ENCODE data around the gene TBRG1. TPM values are rescaled to one million over a fixed set of nuclear protein-coding genes. Genes with fewer than 3 reads are reported as not detected.

The TBRG1 gene
- total RNA-seq, 4 donors from 2014 or later: 20.8 to 42.3 (median 25.6) TPM

DNA sequence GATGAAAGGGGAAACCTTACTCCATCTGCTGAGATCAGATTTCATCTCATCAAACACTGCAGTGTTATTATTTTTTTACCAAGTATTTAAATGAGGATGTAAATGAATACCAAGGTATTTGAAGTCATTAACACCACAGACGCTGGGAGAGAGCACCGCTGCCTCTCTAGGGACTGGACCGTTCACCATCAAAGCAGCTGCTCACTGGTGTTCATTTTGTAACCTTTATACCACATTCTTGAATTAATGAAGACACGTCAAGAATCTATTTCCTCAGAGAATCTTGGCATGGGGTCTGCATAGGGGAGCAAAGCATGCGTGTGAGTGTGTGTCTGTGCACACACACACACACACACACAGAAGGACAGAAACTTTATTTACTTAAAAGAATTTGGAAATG is 35.2 kb downstream of the TBRG1 start:
- H3K4me3 ChIP-seq: no peak overlapping the region
- no peaks in the 10 kb centered on the region for H3K9me3 ChIP-seq
- DNase-seq: no peak
- TF ChIP-seq, protein P1, sequence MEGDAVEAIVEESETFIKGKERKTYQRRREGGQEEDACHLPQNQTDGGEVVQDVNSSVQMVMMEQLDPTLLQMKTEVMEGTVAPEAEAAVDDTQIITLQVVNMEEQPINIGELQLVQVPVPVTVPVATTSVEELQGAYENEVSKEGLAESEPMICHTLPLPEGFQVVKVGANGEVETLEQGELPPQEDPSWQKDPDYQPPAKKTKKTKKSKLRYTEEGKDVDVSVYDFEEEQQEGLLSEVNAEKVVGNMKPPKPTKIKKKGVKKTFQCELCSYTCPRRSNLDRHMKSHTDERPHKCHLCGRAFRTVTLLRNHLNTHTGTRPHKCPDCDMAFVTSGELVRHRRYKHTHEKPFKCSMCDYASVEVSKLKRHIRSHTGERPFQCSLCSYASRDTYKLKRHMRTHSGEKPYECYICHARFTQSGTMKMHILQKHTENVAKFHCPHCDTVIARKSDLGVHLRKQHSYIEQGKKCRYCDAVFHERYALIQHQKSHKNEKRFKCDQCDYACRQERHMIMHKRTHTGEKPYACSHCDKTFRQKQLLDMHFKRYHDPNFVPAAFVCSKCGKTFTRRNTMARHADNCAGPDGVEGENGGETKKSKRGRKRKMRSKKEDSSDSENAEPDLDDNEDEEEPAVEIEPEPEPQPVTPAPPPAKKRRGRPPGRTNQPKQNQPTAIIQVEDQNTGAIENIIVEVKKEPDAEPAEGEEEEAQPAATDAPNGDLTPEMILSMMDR (IDR thresholded peaks at IDR 0.05 in 4 of 5, conservative IDR thresholded peaks at IDR 0.05 in 1 of 5): no peak
- no peak for TF ChIP-seq POLR2A (IDR thresholded peaks at IDR 0.05)
- peaks cover 0 to 10% of the 10 kb centered on the region in 2 donors for H3K36me3 ChIP-seq
- no peak overlapping the region for H3K27ac ChIP-seq
- H3K27me3 ChIP-seq: no peaks in the 10 kb centered on the region
- in situ Hi-C loops (cut with MboI; ENCODE audit: low sequenced_read_pairs in 4 of 4): no loop called here
- ATAC-seq: no peak
- intact Hi-C loops (cut with DNase I; ENCODE audit: low total_unique reads): no loop called here
- no peaks in the 10 kb centered on the region for H3K4me1 ChIP-seq

DNA sequence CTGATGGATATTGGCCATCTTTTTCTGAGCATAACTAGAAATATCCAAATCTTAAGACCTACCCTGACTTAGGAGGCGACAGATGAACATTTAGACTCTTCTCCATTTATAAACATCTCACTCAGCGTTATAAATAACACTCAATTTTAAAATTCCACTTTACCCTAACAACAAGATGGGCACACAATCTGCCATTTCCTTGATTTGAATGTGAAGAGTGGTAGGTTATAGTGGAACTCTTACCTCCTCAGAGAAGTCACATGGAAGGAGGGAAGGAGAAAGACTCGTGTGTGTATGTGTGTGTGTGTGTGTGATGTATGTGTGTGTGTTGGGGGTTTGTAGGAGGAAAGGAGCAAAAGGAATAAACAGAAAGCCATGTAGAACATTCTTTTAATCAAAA is 35.8 kb downstream of the TBRG1 start:
- intact Hi-C loops (cut with DNase I; ENCODE audit: low total_unique reads) (no loop called here), in situ Hi-C loops (cut with MboI; ENCODE audit: low sequenced_read_pairs in 4 of 4) (no loop called here)

DNA sequence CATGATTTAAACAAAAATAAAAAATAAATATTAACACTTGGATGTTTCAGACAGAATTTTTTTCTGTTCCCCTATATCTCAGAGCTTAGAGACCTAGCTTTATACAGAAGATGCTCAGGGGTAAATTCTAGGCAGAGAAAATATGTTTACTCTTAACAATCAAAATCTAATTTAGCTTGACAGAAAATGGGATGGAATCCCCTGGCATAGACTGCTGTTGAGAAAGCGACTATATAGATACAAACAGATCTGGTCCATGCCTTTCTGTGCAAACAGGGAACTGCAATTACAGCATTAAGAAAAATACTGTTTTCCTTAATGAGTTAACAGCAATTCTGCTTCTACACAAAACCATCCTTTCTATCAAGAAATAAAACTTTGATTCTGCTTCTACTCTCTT is 36.3 kb downstream of the TBRG1 start:
- H3K27me3 ChIP-seq: no peaks in the 10 kb centered on the region
- TF ChIP-seq POLR2A (IDR thresholded peaks at IDR 0.05): no peak
- TF ChIP-seq, protein P1 (IDR thresholded peaks at IDR 0.05 in 4 of 5, conservative IDR thresholded peaks at IDR 0.05 in 1 of 5): no peak
- H3K4me3 ChIP-seq: no peak overlapping the region
- ATAC-seq (no peak), DNase-seq (no peak)
- H3K27ac ChIP-seq: no peak overlapping the region
- no peaks in the 10 kb centered on the region for H3K9me3 ChIP-seq
- H3K4me1 ChIP-seq: no peaks in the 10 kb centered on the region
- intact Hi-C loops (cut with DNase I; ENCODE audit: low total_unique reads) (no loop called here), in situ Hi-C loops (cut with MboI; ENCODE audit: low sequenced_read_pairs in 4 of 4) (no loop called here)
- peaks cover 0 to 2% of the 10 kb centered on the region in 2 donors for H3K36me3 ChIP-seq

More for the DNA sequence above, 35.8 kb downstream of the TBRG1 start:
- H3K9me3 ChIP-seq: no peaks in the 10 kb centered on the region
- TF ChIP-seq, protein P1 (IDR thresholded peaks at IDR 0.05 in 4 of 5, conservative IDR thresholded peaks at IDR 0.05 in 1 of 5): no peak
- no peak for TF ChIP-seq POLR2A (IDR thresholded peaks at IDR 0.05)
- H3K4me1 ChIP-seq: no peaks in the 10 kb centered on the region
- no peak overlapping the region for H3K4me3 ChIP-seq
- no peak for DNase-seq
- H3K36me3 ChIP-seq: peaks cover 0 to 7% of the 10 kb centered on the region in 2 donors
- H3K27me3 ChIP-seq: no peaks in the 10 kb centered on the region
- no peak overlapping the region for H3K27ac ChIP-seq
- no peak for ATAC-seq

DNA sequence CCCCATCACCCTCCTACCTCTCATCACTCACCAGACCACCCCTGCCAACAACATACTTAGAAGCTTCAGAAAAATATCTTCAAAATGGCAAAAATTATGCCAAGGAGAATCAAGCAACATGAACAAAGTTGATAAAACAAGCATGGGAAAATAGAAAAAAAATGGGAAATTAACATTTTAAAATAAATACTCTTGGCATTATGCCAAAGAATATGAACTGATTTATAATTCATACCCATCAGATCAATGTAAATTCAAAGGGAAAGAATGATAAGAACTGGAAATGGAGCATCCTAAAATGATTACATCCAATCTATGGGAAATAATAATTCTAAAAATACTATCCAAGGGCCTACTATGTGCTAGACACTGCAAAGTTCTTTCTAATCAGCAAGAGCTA is 38.9 kb downstream of the TBRG1 start:
- Histone ChIP-seq H3K36me3 (peaks cover 0 to 9% of the 10 kb centered on the region in 2 donors), H3K9me3 (no peaks in the 10 kb centered on the region), H3K4me3 (no peak overlapping the region), H3K4me1 (no peaks in the 10 kb centered on the region), H3K27me3 (no peaks in the 10 kb centered on the region), H3K27ac (no peak overlapping the region)
- in situ Hi-C loops (cut with MboI; ENCODE audit: low sequenced_read_pairs in 4 of 4) (loop anchor here in 2 of 4 donors (10.0 kb wide), 2 partner anchors 103 to 173 kb away; partner anchors contain the start of gene ESAM (in 2 of the 2)), intact Hi-C loops (cut with DNase I; ENCODE audit: low total_unique reads) (no loop called here)
- TF ChIP-seq, protein P1 (IDR thresholded peaks at IDR 0.05 in 4 of 5, conservative IDR thresholded peaks at IDR 0.05 in 1 of 5): no peak
- no peak for TF ChIP-seq POLR2A (IDR thresholded peaks at IDR 0.05)
- ATAC-seq: no peak
- no peak for DNase-seq

DNA sequence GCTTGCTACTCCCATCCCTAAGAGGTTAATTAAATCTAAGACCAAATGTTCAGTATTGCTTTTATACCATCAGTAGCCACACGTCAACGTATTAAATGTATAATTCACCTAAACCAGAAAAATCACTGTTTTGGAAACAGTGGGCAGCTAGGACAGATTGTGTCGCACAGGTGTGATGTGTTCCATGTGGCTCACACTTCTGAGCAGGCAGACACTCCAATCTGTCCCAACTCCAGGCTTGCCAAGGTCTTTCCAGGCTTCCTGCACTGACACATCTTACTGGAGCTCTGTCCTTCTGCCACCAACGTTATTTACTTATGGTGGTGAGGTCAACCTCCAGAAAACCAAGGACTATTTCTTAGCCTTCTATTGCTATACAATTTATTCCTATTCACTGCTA is 39.4 kb downstream of the TBRG1 start:
- DNase-seq (no peak), ATAC-seq (no peak)
- intact Hi-C loops (cut with DNase I; ENCODE audit: low total_unique reads): no loop called here
- Histone ChIP-seq H3K36me3 (peaks cover 0 to 11% of the 10 kb centered on the region in 2 donors), H3K4me1 (no peaks in the 10 kb centered on the region), H3K27me3 (no peaks in the 10 kb centered on the region), H3K4me3 (no peak overlapping the region), H3K27ac (no peak overlapping the region), H3K9me3 (no peaks in the 10 kb centered on the region)
- in situ Hi-C loops (cut with MboI; ENCODE audit: low sequenced_read_pairs in 4 of 4): loop anchor here in 2 of 4 donors (10.0 kb wide), 2 partner anchors 103 to 173 kb away; partner anchors contain the start of gene ESAM (in 2 of the 2)
- no peak for TF ChIP-seq POLR2A (IDR thresholded peaks at IDR 0.05)
- TF ChIP-seq, protein P1 (IDR thresholded peaks at IDR 0.05 in 4 of 5, conservative IDR thresholded peaks at IDR 0.05 in 1 of 5): no peak

All from gastrocnemius medialis (tissue), 4 donors.